HG02981 (cell line): ENCODE data around the gene CARMIL1.

Experiments used
- ATAC-seq: cut with Tn5 transposase; IDR thresholded peaks from one replicate; pipeline ENCODE4 v1.9.1; 2021; ENCODE audit warnings: mild to moderate bottlenecking, moderate library complexity; ENCODE audit not compliant: unreplicated experiment

CARMIL1 gene

DNA sequence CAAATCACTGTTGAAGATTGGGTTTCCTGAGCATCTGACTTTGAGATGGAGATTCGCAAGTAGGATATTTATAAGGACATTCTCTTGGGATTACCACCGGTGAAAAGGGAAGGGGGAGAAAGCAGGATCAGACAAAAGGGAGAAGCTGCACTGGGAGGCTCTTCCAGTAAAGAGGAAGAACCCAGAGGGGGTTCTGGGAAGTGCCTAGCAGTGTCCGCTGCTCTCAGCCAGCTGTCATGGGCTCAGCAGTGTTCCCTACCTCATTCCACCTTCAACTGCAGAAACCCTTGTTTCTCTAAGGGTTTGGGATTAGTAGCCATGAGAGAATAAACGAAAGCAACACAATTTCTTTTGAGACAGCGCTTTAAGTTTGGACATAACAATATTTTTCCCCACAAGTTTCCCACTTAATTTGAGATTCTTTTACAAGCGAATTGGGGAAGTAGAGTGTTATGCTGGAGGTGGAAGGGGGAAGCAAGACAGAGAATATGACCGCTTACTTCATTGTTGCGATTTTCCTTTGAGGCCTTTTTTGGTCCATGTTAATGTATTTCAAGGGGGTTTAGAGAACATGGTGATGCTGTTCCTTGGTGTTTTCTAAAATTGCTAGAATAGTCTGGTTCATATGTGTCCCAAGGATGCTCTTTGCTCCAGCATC is 218.3 kb downstream of the CARMIL1 start:
- no peak for ATAC-seq

- ATAC-seq = no peak
These were observed 219.3 kb downstream of the CARMIL1 start for GRCh38 chr6:25498505-25498904.

- no peak for ATAC-seq
These were observed 220.6 kb downstream of the CARMIL1 start for GRCh38 chr6:25499615-25500235.

DNA sequence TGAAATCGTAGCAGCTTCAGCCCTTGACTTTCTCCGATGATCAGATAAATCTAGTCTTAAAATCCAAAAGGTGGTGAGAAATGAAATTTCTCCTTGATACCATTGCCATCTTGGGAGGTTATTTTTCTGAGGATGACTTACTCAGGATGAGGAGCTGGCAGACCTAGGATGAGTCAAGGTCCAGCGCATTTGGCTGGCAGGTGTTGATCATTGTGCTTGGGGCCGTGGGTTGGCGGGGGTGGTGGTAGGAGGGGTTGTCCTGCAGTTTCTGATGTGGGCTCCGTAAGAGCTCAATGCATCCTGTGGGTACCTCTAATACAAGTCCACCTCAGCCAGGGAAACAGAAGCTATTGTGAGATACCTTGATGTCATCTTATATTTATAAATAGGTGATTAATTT is 224.5 kb downstream of the CARMIL1 start:
- no peak for ATAC-seq

DNA sequence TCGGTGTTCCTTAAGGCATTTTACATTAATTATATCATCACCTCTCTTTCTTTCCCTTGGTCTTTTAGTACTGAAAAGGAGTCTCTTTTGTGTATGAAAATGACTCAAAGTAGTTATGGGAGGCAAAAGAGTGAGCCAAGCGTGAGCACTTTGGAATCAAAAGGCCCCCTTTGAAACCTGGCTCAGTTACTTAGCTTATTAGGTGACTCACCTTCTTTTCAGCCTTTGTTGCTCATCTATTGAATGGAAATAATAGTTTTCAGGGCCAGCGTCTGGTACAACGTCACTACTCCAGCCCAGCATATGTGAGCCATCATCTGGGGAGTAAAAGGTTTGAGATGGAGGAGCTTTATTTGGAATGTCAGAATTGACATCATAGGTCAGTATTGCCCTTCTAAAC is 225.5 kb downstream of the CARMIL1 start:
- no peak for ATAC-seq

DNA sequence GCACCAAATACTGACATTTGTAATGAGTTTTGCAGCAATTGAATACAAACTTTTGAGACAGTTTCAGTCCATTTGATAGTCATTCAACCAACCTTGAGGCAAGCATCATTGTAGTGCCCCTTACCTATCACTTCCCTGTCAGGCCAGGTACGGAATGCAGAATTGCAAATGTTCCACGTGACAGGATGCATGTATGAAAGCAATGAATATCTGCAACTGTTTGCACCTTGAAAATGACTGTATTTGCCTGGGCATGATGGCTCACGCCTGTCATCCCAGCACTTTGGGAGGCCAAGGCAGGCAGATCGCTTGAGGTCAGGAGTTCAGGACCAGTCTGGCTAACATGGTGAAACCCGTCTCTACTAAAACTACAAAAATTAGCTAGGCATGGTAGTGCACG is 226.8 kb downstream of the CARMIL1 start:
- no peak for ATAC-seq

DNA sequence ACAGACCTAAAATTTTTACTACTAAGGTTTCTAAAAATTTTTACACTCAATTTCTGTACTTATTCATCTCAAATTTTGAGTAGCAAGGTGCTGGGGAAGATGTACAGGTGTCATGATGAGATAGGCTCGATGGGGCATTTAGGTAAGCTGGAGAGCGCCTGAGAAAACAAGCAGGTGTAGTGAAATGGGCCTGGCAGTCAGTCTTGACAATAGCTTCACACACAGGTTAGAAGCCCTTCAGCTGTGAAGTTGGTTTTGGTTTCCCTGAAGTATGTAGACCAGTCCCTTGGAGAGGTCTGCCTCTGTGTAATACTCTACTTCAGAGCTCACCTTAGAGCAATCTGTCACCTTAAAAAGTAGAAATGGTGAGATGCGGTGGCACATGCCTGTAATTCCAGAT is 228.9 kb downstream of the CARMIL1 start:
- ATAC-seq = no peak

DNA sequence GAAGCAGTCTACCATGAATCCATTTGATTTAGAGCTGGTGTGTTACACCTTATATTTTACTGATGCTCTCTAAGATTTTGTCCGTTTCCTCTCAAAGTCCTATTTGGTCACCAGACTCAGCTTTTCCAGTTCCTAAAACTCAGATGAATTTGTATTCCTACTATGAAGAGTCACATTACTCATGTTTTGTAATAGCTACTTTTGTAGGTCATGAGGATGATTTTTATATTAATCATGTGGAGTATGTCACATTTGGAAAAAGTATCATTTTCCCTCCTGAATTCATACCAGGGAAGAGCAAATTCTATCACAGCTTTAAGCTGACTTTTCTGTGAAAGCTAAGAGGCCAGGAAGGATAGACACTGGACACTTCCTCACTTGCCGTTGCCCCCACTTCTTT is 232.2 kb downstream of the CARMIL1 start:
- no peak for ATAC-seq

DNA sequence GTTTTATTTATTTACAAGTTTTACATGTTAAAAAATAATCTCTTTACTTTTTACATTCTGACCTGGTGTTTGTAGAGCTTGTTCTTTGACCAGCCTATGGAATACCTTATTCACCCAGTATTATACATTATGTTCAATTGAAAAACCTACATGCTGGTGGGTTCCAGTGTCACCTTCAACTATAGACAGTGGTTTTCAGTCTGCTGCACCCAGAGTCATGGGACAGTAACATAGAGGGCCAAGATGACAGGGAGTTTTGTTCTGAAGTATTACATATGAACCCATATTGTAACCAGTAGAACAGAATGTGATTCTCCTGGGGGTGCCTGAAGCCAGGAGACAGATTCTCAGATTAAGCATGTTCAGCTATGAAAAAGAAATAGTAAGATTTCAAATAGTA is 233.4 kb downstream of the CARMIL1 start:
- ATAC-seq = no peak

DNA sequence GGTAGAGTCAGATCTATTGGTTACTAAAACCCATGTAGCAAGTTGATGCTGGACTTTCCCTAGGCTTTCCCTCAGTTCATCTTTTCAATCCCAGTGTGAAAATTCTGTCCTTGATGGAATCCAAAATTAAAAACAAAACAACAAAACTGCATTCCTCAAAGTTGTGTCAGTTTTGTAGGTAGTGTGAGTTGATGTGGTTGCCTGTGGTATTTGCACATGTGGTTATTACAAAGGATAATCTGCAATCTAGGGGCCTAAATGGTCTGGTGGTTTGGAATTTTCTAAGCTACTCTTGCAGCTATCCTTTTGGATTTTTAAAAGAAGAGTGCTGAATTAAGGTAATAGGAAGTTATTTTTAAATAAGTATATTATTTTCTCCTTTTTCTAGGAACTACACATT is 240.7 kb downstream of the CARMIL1 start:
- no peak for ATAC-seq

- ATAC-seq = no peak
These were observed 245.4 kb downstream of the CARMIL1 start for GRCh38 chr6:25524542-25524941.

DNA sequence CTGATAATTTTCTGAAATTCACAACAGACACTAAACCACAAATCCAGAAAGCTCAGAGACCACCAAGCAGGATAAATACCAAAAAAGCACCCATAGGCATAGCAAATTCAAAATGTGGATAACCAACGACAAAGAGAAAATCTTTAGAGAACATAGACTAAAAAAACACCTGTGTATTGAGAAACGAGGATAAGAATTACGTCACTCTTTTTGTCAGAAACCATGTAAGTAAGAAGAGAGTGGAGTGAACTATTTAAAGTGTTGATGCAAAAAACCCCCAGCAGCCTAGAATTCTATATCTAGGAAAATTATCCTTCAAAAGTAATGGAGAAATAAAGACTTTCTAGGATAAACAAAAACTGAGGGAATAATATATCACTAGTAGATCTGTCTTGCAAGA is 245.9 kb downstream of the CARMIL1 start:
- ATAC-seq = no peak

- ATAC-seq = no peak
These were observed 255.9 kb downstream of the CARMIL1 start for GRCh38 chr6:25534942-25535631.

- ATAC-seq = no peak
These were observed 256.6 kb downstream of the CARMIL1 start for GRCh38 chr6:25535632-25536225.

DNA sequence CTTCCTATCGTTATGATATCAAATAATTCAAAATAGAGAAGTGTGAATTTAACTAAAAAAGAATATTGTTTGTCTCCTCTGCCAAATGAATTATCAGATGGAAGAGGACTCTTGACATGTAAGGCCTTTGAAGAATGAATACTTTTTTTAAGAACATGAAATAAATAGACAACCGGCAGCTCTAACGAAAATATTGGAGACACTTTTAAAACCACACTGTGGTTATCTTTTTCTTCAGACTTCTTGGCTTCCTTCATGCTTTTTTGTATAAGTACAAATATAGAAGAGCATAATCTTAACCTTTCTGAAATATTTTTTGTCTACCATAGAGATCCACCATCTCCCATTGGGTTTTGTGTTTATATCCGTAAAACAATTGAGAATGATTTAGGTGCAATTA is 257.6 kb downstream of the CARMIL1 start:
- no peak for ATAC-seq

- no peak for ATAC-seq
These were observed 258.3 kb downstream of the CARMIL1 start for GRCh38 chr6:25537349-25538018.

DNA sequence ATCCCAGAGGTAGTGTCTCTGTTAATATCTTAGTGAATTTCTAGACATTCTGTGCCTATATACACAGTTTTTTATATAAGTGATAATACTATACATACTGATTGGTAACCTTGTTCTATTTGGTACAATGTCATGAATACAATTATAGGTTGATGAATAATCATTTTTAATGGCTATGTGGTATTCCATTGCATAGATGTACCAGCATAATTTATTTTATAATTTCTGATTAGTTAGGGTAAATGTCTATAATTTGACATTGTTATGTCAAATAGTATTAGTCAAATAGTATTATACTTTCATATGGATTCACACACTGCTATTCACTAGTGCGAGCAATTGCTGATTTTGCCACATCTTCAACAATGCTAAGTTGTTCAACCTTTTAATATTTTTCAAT is 262.1 kb downstream of the CARMIL1 start:
- no peak for ATAC-seq

- no peak for ATAC-seq
These were observed 264.1 kb downstream of the CARMIL1 start for GRCh38 chr6:25542984-25543910.

GRCh38 chr6:25544833-25545232 is 265.7 kb downstream of the CARMIL1 start:
- ATAC-seq = no peak

DNA sequence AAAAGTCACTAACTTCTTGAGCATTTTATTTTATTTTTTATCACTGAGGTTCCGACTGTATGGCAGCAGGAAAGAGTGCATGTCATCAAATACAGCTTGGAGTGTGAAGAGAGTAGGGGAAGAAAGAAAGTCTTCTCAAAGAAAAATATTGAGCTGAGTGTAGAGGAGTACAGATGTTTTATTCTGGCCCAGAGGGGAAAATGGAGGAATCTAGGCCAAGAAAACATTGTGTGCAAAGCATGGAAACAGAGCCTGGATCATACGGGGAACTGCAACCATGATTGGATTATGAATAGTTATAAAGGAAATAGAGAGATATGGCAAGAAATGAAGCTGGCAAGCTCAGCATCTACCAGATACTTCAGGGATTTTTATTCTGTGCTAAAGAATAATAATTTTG is 268.6 kb downstream of the CARMIL1 start:
- ATAC-seq = no peak
